ENCODE results near the gene LRRN3.

LRRN3 gene

GRCh38 chr7:111091593-111092358 lies 849 bp downstream of the LRRN3 start:
- H3K4me1 ChIP-seq = peaks cover 0 to 30% (median 5%) of the 10 kb centered on the region in 4 donors
- peak overlapping the region; percentile 41 to 49 for H3K4me3 ChIP-seq
- no peaks in the 10 kb centered on the region for H3K9me3 ChIP-seq
- no peak for TF ChIP-seq CTCF (IDR thresholded peaks at IDR 0.05)
- intact Hi-C loops (cut with DNase I; ENCODE audit: low total_unique reads) = loop anchor here (5.0 to 10.0 kb wide), 2 partner anchors 396 to 643 kb away; no protein-coding TSS in a partner anchor
- DNase-seq = no peak
- H3K27me3 ChIP-seq = no peaks in the 10 kb centered on the region
- H3K27ac ChIP-seq = peak overlapping the region in 1 of 2 donors; percentile 24
- no peaks in the 10 kb centered on the region for H3K36me3 ChIP-seq

- DNase-seq = no peak
- Histone ChIP-seq H3K4me1 (peaks cover 0 to 31% (median 5%) of the 10 kb centered on the region in 4 donors), H3K9me3 (no peaks in the 10 kb centered on the region), H3K4me3 (peak overlapping the region; percentile 41 to 49), H3K27ac (peak overlapping the region in 1 of 2 donors; percentile 24), H3K27me3 (no peaks in the 10 kb centered on the region), H3K36me3 (no peaks in the 10 kb centered on the region)
- TF ChIP-seq CTCF (IDR thresholded peaks at IDR 0.05) = no peak
- intact Hi-C loops (cut with DNase I; ENCODE audit: low total_unique reads) = loop anchor here (5.0 to 10.0 kb wide), 2 partner anchors 395 to 642 kb away; no protein-coding TSS in a partner anchor
Observed at GRCh38 chr7:111092406-111093236, 1.7 kb downstream of the LRRN3 start.

GRCh38 chr7:111093496-111093895 lies 2.6 kb downstream of the LRRN3 start:
- no peak overlapping the region for H3K27ac ChIP-seq
- peaks cover 0 to 38% (median 5%) of the 10 kb centered on the region in 4 donors for H3K4me1 ChIP-seq
- peak overlapping the region in 1 of 2 donors; percentile 41 for H3K4me3 ChIP-seq
- no peaks in the 10 kb centered on the region for H3K9me3 ChIP-seq
- TF ChIP-seq CTCF (IDR thresholded peaks at IDR 0.05) = no peak
- no peak for DNase-seq
- H3K36me3 ChIP-seq = no peaks in the 10 kb centered on the region
- no peaks in the 10 kb centered on the region for H3K27me3 ChIP-seq
- intact Hi-C loops (cut with DNase I; ENCODE audit: low total_unique reads) = loop anchor here (5.0 to 10.0 kb wide), 2 partner anchors 394 to 641 kb away; no protein-coding TSS in a partner anchor

GRCh38 chr7:111094419-111094818 lies 3.5 kb downstream of the LRRN3 start:
- Histone ChIP-seq H3K4me1 (peaks cover 0 to 39% (median 5%) of the 10 kb centered on the region in 4 donors), H3K9me3 (no peaks in the 10 kb centered on the region), H3K27me3 (no peaks in the 10 kb centered on the region), H3K27ac (no peak overlapping the region), H3K36me3 (no peaks in the 10 kb centered on the region), H3K4me3 (no peak overlapping the region)
- TF ChIP-seq CTCF (IDR thresholded peaks at IDR 0.05) = no peak
- intact Hi-C loops (cut with DNase I; ENCODE audit: low total_unique reads) = loop anchor here (5.0 to 10.0 kb wide), 2 partner anchors 393 to 640 kb away; no protein-coding TSS in a partner anchor
- no peak for DNase-seq

GRCh38 chr7:111096997-111097396 lies 6.1 kb downstream of the LRRN3 start:
- intact Hi-C loops (cut with DNase I; ENCODE audit: low total_unique reads) = loop anchor here (10.0 kb wide), 1 partner anchor 638 kb away; no protein-coding TSS in a partner anchor
- H3K36me3 ChIP-seq = no peaks in the 10 kb centered on the region
- H3K9me3 ChIP-seq = no peaks in the 10 kb centered on the region
- peaks cover 0 to 29% (median 0%) of the 10 kb centered on the region in 4 donors for H3K4me1 ChIP-seq
- H3K4me3 ChIP-seq = no peak overlapping the region
- H3K27ac ChIP-seq = no peak overlapping the region
- no peaks in the 10 kb centered on the region for H3K27me3 ChIP-seq
- TF ChIP-seq CTCF (IDR thresholded peaks at IDR 0.05) = no peak
- DNase-seq = no peak
